GM18907 (cell line): Measurements from ENCODE around the gene MYH9.

ENCODE experiments used
- ATAC-seq: cut with Tn5 transposase; IDR thresholded peaks from one replicate; pipeline ENCODE4 v1.9.1; 2021; ENCODE audit warnings: mild to moderate bottlenecking, moderate library complexity; ENCODE audit not compliant: unreplicated experiment

Gene MYH9

GRCh38 chr22:36320553-36320952, 67.2 kb downstream of the MYH9 start:
- no peak for ATAC-seq

GRCh38 chr22:36319595-36320497, 67.9 kb downstream of the MYH9 start:
- no peak for ATAC-seq

- ATAC-seq = no peak
These were observed 69.3 kb downstream of the MYH9 start for GRCh38 chr22:36318442-36318841.

GRCh38 chr22:36317658-36318271, 70.0 kb downstream of the MYH9 start:
- ATAC-seq = no peak

GRCh38 chr22:36316419-36316818, 71.3 kb downstream of the MYH9 start:
- no peak for ATAC-seq

GRCh38 chr22:36315325-36315724, 72.4 kb downstream of the MYH9 start:
- no peak for ATAC-seq

- ATAC-seq = no peak
These were observed 76.2 kb downstream of the MYH9 start for GRCh38 chr22:36311386-36312085.

- no peak for ATAC-seq
These were observed 78.9 kb downstream of the MYH9 start for GRCh38 chr22:36308880-36309279.

GRCh38 chr22:36306227-36306626, 81.5 kb downstream of the MYH9 start:
- no peak for ATAC-seq

- ATAC-seq = no peak
These were observed 82.0 kb downstream of the MYH9 start for GRCh38 chr22:36305813-36306212.

- no peak for ATAC-seq
These were observed 83.3 kb downstream of the MYH9 start for GRCh38 chr22:36304429-36304828.

- no peak for ATAC-seq
These were observed 83.9 kb downstream of the MYH9 start for GRCh38 chr22:36303874-36304273.

GRCh38 chr22:36303115-36303467, 84.7 kb downstream of the MYH9 start:
- ATAC-seq = no peak

GRCh38 chr22:36302439-36303114, 85.2 kb downstream of the MYH9 start:
- no peak for ATAC-seq

GRCh38 chr22:36301851-36302250, 85.9 kb downstream of the MYH9 start:
- no peak for ATAC-seq

GRCh38 chr22:36301384-36301828, 86.4 kb downstream of the MYH9 start:
- ATAC-seq = no peak

GRCh38 chr22:36300396-36301212, 87.2 kb downstream of the MYH9 start:
- ATAC-seq = no peak

- ATAC-seq = no peak
These were observed 87.9 kb downstream of the MYH9 start for GRCh38 chr22:36299911-36300310.

- ATAC-seq = no peak
These were observed 88.5 kb downstream of the MYH9 start for GRCh38 chr22:36299295-36299694.

- ATAC-seq = no peak
These were observed 89.2 kb downstream of the MYH9 start for GRCh38 chr22:36298601-36299000.
